ENCODE results near the gene C1orf74.

Gene C1orf74

GRCh38 chr1:209780268-209780667 is 4.1 kb downstream of the C1orf74 start:
- no peak for TF ChIP-seq CTCF (IDR thresholded peaks at IDR 0.05; ENCODE audit: borderline replicate concordance, insufficient read depth, low read depth, low read length)
- H3K4me3 ChIP-seq (ENCODE audit: low read depth, low read length) = no peak overlapping the region

GRCh38 chr1:209778102-209778501 is 6.3 kb downstream of the C1orf74 start:
- no peak overlapping the region for H3K4me3 ChIP-seq (ENCODE audit: low read depth, low read length)
- TF ChIP-seq CTCF (IDR thresholded peaks at IDR 0.05; ENCODE audit: borderline replicate concordance, insufficient read depth, low read depth, low read length) = no peak

- no peak overlapping the region for H3K4me3 ChIP-seq (ENCODE audit: low read depth, low read length)
- no peak for TF ChIP-seq CTCF (IDR thresholded peaks at IDR 0.05; ENCODE audit: borderline replicate concordance, insufficient read depth, low read depth, low read length)
These were observed 6.8 kb downstream of the C1orf74 start for GRCh38 chr1:209777587-209777986.

- TF ChIP-seq CTCF (IDR thresholded peaks at IDR 0.05; ENCODE audit: borderline replicate concordance, insufficient read depth, low read depth, low read length) = no peak
These were observed 8.7 kb downstream of the C1orf74 start for GRCh38 chr1:209775678-209776077.

GRCh38 chr1:209774592-209774991 is 9.8 kb downstream of the C1orf74 start:
- H3K4me3 ChIP-seq (ENCODE audit: low read depth, low read length) = no peak overlapping the region
- TF ChIP-seq CTCF (IDR thresholded peaks at IDR 0.05; ENCODE audit: borderline replicate concordance, insufficient read depth, low read depth, low read length) = no peak

More at GRCh38 chr1:209775678-209776077, 8.7 kb downstream of the C1orf74 start:
- H3K4me3 ChIP-seq (ENCODE audit: low read depth, low read length) = no peak overlapping the region

GRCh38 chr1:209772126-209772525 is 12.2 kb downstream of the C1orf74 start:
- no peak for TF ChIP-seq CTCF (IDR thresholded peaks at IDR 0.05; ENCODE audit: borderline replicate concordance, insufficient read depth, low read depth, low read length)
- no peak overlapping the region for H3K4me3 ChIP-seq (ENCODE audit: low read depth, low read length)

GRCh38 chr1:209770636-209771415 is 13.5 kb downstream of the C1orf74 start:
- peak overlapping the region; percentile 60 for H3K4me3 ChIP-seq (ENCODE audit: low read depth, low read length)
- TF ChIP-seq CTCF (IDR thresholded peaks at IDR 0.05; ENCODE audit: borderline replicate concordance, insufficient read depth, low read depth, low read length) = no peak

Data from GM12875 (cell line).